GM12801 (cell line): Measurements from ENCODE around the gene ELOVL6.

Experiments used
- TF ChIP-seq, protein P1 (sequence below): IDR thresholded peaks from one replicate; pipeline ENCODE4 v1.5.1; 2011; ENCODE audit warnings: control low read depth; ENCODE audit not compliant: insufficient read length; ENCODE audit errors: extremely low read depth

Gene ELOVL6

DNA sequence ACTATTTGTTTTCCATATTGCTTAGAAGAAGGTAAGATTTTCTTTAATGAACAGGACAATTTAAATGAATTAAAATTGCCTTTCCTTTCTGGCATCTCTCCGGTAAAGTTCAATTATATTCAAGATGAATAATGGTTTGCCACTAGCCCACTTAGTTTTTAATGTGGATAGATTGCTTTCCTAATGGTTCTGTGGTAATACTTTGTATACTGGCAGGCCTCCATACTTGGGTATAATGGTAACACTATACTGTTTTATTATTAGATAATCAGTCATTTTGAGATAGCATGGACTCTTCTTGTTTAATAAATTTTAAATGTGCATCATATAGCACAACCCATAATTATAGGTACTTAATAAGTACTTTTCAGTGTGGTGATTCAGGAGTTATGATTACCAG, 89.5 kb downstream of the ELOVL6 start:
- TF ChIP-seq, protein P1, sequence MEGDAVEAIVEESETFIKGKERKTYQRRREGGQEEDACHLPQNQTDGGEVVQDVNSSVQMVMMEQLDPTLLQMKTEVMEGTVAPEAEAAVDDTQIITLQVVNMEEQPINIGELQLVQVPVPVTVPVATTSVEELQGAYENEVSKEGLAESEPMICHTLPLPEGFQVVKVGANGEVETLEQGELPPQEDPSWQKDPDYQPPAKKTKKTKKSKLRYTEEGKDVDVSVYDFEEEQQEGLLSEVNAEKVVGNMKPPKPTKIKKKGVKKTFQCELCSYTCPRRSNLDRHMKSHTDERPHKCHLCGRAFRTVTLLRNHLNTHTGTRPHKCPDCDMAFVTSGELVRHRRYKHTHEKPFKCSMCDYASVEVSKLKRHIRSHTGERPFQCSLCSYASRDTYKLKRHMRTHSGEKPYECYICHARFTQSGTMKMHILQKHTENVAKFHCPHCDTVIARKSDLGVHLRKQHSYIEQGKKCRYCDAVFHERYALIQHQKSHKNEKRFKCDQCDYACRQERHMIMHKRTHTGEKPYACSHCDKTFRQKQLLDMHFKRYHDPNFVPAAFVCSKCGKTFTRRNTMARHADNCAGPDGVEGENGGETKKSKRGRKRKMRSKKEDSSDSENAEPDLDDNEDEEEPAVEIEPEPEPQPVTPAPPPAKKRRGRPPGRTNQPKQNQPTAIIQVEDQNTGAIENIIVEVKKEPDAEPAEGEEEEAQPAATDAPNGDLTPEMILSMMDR: no peak

DNA sequence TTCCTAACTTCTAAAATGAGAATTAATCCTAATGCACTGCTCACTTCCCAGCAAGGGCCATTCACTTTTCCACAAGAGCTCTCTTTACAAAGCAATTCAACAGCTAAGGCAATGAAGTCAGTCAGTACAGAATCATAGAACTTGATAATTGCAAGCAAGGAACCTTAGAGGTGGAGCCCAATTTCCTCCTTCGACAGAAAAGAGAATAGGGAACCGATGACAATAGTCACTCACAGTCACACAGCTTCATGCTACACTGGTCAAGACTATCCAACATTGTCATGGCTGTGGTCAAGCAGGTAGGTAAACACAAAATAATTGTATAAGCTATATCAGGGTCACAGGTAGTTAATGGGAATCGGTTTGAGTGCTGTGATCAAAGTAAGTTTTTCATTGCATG, 90.0 kb downstream of the ELOVL6 start:
- TF ChIP-seq, protein P1: no peak

DNA sequence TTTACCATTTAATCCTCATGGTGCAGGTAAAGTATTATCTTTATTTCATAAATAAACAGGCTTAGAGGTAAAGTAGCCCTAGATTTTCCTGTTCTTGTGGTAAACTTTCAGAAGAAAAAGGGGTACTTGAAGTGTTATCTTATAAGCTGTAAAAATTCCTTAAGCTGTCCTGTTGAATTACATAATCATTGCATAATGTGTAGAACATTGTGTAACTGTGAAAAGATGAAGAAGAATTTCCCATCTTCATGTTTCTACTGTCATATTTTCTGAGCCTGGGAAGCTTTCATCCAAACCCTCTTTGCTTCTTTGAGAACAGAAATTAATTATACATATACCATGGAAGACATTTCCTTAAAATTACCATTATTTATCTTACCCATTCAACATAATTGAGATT, 90.5 kb downstream of the ELOVL6 start:
- TF ChIP-seq, protein P1: no peak

DNA sequence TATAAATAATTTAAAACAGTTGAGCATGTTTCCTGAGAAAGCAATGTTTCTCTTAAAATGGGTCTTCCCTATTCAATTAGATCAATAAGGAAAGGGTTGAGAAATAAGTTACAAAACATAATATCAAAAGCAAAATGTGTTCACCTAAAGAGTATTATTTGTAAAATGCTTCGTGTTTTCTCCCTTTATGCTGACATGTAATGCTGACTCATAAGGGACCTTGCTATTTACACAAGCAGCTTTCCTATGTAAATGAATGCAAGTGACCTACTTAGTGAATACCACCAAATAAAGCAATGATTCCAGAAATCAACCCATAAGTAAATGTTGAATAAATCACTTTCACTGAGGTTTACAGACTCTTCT, 91.5 kb downstream of the ELOVL6 start:
- TF ChIP-seq, protein P1: no peak

DNA sequence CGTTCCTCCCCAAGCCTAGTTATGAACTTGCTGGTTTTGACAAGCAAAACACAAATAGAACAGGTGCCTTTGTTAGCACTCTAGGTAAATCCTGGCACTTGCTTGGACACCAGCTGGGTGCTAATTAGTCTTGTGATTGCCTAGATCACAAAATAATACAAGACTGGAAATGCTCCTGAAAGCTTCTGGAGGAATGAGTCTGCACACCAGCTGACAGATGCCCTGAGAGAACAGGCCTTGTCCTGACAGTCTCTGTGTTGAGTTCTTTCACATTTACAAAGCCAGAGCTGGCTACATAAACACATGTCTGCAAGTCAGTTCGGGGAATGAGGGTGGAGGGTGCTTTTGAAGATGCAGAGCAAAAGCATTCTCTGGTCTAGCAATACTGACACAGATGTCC, 93.8 kb downstream of the ELOVL6 start:
- TF ChIP-seq, protein P1: no peak

DNA sequence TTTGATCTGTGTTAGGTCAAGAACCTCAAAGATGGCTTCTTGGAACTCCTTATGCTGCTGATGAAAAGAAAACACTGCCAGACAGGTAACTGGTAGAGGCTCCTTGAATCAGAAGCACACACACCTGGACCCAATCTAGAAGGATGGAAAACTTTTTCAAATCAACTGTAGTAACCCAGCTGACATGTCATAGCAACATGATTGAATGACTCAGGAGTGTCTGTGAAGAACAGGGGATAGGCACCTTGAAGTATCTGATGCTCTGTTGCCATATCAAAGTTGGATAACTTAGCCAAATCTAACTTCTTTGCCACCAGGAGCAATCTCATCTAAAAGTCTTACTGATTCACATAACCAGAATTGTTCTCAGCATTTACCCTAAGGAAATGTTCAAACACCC, 98.8 kb downstream of the ELOVL6 start:
- TF ChIP-seq, protein P1: no peak

DNA sequence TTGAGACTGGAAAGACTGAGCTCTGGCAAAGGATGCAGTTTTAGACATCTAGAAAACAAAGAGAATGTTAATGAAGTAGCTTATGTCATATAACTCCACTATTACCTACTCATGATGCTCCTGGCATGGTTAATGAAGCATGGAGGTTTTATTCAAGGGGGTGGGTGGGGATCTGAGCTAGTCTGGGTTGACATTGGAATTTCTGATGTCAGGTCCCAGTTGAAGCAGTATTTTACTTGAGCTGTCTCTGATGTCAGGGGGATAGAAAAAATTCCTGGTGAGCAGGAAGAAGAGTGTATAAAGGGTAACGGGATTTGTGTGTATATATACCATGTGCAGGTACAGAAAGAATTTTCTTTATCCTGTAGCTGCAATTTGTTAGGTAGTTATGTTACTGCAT, 102.0 kb downstream of the ELOVL6 start:
- TF ChIP-seq, protein P1: no peak

DNA sequence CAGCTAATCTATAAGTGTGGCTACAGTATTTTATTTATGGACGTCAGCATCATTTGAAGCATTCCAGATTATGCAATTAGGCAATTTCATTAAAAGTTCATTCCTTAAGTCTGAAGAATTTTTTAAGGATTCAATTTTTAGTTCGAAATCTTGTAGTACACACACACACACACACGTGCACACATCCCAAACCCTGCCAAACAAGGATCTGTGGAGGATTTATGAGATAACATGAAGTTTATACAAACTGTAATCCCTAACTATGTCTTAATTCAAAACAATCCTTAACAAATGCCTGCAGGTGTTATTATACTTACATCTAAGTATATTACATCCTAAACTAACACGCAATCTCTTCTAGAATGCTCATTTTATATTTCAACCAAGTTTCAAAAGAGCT, 105.8 kb downstream of the ELOVL6 start:
- TF ChIP-seq, protein P1: no peak
